Activated gamma-delta T cell treated with Interleukin-2 at 50 U/mL for 16 hours (primary cell): ENCODE measurements around the gene DHPS.

ENCODE experiments used
- DNase-seq: peaks from one replicate; pipeline ENCODE4 v3.0.0-alpha.2; 2020

DHPS gene

DNA sequence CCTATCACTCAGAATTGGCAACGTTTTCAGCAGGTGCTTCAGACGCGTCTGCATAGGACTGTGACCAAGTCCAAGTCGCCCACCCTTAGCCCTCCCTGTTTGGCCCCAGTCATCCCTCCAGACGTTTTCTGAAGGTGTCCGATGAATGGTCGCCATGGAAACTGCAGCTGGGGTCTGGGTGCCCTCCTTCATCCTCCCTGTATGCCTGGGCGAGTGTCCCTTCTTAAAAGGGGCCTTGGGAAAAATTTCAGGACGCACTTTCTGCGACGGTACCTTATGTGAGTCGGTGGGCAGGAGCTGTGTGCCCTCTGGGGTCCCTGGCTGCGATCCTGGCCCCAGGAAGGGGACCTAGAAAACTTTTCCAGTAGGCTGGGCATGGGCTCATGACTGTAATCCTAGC, 40.2 kb downstream of the DHPS start:
- DNase-seq = no peak

GRCh38 chr19:12639901-12640613, 41.6 kb downstream of the DHPS start:
- peak; percentile 83 for DNase-seq

DNA sequence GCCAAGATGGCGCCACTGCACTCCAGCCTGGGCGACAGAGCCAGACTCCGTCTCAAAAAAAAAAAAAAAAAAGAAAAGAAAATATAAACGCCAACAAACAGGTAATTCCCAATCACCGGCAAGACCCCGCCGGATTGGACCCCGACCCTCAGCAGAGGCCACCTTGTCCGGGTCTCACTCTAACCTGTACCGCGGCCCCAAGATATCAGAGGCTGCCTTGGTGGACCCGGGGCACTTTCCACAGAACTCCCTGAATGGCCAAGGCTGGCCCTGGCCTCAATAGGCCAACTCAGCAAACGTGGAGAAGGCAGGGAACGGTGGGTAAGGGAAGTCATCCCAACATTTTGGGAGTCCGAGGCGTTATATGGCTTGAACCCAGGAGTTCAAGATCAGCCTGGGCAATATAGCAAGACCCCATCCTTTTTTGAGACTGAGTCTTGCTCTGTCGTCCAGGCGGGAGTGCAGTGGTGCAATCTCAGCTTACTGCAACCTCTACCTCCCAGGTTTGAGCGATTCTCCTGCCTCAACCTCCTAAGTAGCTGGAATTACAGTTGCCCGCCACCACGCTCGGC, 43.0 kb downstream of the DHPS start:
- DNase-seq = no peak

DNA sequence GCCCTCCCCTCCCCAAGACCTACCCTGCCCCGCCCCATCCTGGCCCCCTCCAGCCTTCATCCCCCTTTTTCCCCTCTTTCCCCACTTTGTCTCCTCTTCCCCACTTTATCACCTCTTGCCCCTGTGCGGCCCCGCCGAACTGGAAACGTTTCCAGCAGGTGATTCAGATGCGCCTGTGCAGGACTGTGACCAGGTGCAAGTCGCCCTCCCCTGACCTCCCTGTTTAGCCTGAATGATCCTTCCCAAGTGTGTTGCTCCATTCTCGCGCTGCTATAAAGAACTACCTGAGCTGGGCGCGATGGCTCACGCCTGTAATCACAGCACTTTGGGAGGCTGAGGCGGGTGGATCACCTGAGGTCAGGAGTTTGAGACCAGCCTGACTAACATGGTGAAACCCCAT, 45.0 kb downstream of the DHPS start:
- DNase-seq = no peak

DNA sequence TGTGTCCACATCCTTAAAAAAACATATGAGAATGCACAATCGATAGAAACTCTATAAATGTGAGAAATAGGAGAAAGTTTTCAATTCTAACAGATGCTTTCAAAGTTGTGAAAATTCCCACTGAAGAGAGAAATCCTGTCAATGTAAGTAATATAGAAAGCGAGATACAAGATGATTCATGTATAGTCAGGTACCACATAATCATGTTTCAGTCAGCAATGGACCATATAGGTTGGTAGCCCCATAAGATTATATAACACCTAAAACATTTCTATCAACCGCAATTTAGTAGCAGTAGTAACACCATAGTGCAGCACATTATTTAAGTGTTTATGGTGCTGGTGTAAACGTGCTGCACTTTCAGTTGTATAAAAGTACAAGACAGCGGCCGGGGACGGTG, 52.5 kb downstream of the DHPS start:
- no peak for DNase-seq

DNA sequence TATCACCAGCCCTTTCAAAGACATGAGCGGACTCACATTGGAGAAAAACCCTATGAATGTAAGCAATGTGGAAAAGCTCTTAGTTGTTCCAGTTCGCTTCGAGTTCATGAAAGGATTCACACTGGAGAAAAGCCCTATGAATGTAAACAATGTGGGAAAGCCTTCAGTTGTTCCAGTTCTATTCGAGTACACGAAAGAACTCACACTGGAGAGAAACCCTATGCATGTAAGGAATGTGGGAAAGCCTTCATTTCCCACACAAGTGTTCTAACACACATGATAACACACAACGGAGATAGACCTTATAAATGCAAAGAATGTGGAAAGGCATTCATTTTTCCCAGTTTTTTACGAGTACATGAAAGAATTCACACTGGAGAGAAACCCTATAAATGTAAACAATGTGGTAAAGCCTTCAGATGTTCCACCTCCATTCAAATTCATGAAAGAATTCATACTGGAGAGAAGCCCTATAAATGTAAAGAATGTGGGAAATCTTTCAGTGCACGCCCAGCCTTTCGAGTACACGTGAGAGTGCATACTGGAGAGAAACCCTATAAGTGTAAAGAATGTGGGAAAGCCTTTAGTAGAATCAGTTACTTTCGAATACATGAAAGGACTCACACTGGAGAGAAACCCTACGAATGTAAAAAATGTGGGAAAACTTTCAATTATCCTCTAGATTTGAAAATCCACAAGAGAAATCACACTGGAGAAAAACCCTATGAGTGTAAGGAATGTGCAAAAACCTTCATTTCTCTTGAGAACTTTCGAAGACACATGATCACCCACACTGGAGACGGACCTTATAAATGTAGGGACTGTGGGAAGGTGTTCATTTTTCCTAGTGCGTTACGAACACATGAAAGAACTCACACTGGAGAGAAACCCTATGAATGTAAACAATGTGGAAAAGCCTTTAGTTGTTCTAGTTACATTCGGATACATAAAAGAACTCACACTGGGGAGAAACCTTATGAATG, 53.3 kb downstream of the DHPS start:
- DNase-seq = no peak

DNA sequence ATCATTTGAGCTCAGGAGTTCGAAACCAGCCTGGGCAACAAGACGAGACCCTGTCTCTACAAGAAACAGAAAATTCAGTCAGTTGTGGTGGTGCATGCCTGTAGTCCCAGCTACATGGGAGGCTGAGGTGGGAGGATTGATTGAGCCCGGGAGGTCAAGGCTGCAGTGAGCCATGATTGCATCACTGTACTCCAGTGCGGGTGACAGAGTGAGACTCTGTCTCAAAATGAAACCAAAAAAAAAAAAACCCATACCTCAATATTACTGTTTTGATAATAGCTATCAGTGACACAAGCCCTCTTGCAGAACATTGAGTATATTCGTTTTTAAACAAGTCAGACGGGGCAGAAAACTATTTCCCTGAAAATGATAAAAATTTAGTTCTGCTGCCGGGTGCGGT, 54.7 kb downstream of the DHPS start:
- DNase-seq = no peak
